22Rv1 (cell line): ENCODE results near the gene KLF13.

Experiments
- CTCF ChIP-seq: fragments of 450-650 bp; IDR thresholded peaks from 2 replicates; pipeline ENCODE4 v1.5.1; 2017; ENCODE audit warnings: mild to moderate bottlenecking
- ZFX ChIP-seq: fragments of 450-650 bp; IDR thresholded peaks from 2 replicates; pipeline ENCODE4 v1.6.1; 2017; ENCODE audit warnings: antibody characterized with exemption, borderline replicate concordance

GRCh38 chr15:31278061-31278445, 48.6 kb upstream of the KLF13 start:
- TF ChIP-seq CTCF (no peak), ZFX (no peak)
